Prostate gland (tissue), 2 donors: ENCODE measurements around the gene PSMD13.

ENCODE experiments used
- CTCF ChIP-seq, 4 experiments: fragments of 200-600 bp in 2 of 4; fragments of 450-650 bp in 2 of 4; sonication (generic) in 2 of 4; IDR thresholded peaks; 1 replicate in 3 of 4; 2 replicates in 1 of 4; pipeline ENCODE4 v1.5.1; 2016 to 2019; ENCODE audit warnings: antibody characterized with exemption in 4 of 4, mild to moderate bottlenecking in 2 of 4, moderate library complexity in 2 of 4
- POLR2AphosphoS5 ChIP-seq: sonication (generic); formaldehyde crosslinking; IDR thresholded peaks from one replicate; pipeline ENCODE4 v1.6.1; 2017; ENCODE audit warnings: antibody characterized with exemption

GRCh38 chr11:269146-269890 is 32.5 kb downstream of the PSMD13 start:
- peak in 1 of 4 experiments; percentile 15 for TF ChIP-seq CTCF (IDR thresholded peaks at IDR 0.05)
- TF ChIP-seq POLR2AphosphoS5 = no peak
